Measurements from ENCODE around the gene AMY1B. TPM values are rescaled to one million over a fixed set of nuclear protein-coding genes. Genes with fewer than 3 reads are reported as not detected.
"Not testable (repeated sequence)": the region's sequence is repeated elsewhere in the genome, so short reads cannot be mapped to it uniquely, and the experiment has no call there.

The AMY1B gene

DNA sequence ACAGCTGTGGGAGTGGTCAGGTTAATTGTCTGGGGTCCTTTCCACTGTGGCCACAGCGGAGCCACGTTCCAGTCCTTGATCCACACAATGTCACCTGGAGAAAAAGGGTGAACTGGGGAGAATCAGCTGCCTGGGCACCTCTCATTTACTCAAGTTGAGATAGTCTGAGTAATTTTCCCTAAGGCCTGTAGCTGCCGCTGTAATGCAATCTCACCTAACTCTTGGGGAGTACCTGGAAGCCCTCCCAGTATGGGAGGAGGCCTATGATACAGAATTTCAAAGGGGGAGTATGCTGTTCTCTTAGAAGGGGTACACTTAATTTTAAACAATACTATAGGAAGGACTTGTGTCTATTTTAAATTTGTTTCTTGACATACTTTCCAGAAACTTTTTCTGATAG, 45.7 kb downstream of the AMY1B start:
- not testable (repeated sequence) for H2BK120ac ChIP-seq (ENCODE audit: low read depth, low read length); H3K27ac ChIP-seq (replicated peaks; ENCODE audit: low read length); H2BK15ac ChIP-seq (ENCODE audit: low read length); H3K14ac ChIP-seq (ENCODE audit: low read length); H3K79me1 ChIP-seq (ENCODE audit: low read depth, low read length); H2AFZ ChIP-seq (ENCODE audit: low read length); DNase-seq (ENCODE audit: low spot score); H2BK5ac ChIP-seq (ENCODE audit: low read length); H2BK12ac ChIP-seq (ENCODE audit: low read length); H3K9me3 ChIP-seq (replicated peaks in 1 of 2; ENCODE audit: control insufficient read depth in 2 of 2, insufficient read depth in 1 of 2, low read depth in 1 of 2, low read length in 2 of 2); H4K8ac ChIP-seq (ENCODE audit: low read depth, low read length); H3K9ac ChIP-seq (ENCODE audit: low read depth, low read length, poor library complexity); H3K4me3 ChIP-seq (ENCODE audit: low read length in 2 of 2); H3K23ac ChIP-seq (ENCODE audit: low read depth, low read length, poor library complexity); H3K4ac ChIP-seq (ENCODE audit: low read length); H3K18ac ChIP-seq (ENCODE audit: low read length); H3K4me1 ChIP-seq (ENCODE audit: control insufficient read depth in 2 of 2, insufficient read depth in 1 of 2, low read depth in 1 of 2, low read length in 2 of 2); H2AK5ac ChIP-seq (ENCODE audit: low read depth, low read length); H3K4me2 ChIP-seq (ENCODE audit: insufficient read depth, low read length, poor library complexity, severe bottlenecking); H4K91ac ChIP-seq (ENCODE audit: low read depth, low read length, poor library complexity); H3K36me3 ChIP-seq (replicated peaks in 1 of 2; ENCODE audit: control insufficient read depth in 2 of 2, insufficient read depth in 2 of 2, low read length in 2 of 2); H3K27me3 ChIP-seq (ENCODE audit: control insufficient read depth in 3 of 3, insufficient read depth in 3 of 3, low read depth in 1 of 3, low read length in 3 of 3)
- WGBS, 2 donors (ENCODE audit: extremely low coverage in 2 of 2, insufficient read length in 2 of 2, insufficient replicate concordance in 1 of 2) = no CpG with 5 or more reads among the region's 3 CpGs

DNA sequence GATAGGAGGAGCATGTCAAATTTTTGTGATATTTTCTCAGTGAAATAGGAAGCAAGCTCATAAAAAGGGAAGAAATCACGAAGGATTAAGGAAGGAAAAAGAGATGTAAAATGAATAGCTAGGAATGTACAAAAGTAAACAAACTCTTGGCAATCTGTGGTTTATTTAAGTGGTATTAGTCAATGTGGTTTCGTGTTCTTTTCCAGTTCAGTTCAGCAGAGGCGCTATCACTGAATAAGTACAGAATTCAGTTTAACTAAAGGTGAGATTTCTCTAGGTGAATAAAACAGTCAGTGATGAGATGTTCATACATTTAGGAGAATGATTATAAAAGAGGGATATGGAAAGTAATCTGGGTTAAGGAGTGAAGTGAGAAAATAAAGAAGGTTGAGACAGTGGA, 52.1 kb downstream of the AMY1B start:
- not testable (repeated sequence) for H4K8ac ChIP-seq (ENCODE audit: low read depth, low read length); H2BK12ac ChIP-seq (ENCODE audit: low read length); H3K79me1 ChIP-seq (ENCODE audit: low read depth, low read length); H2AFZ ChIP-seq (ENCODE audit: low read length); H3K36me3 ChIP-seq (replicated peaks in 1 of 2; ENCODE audit: control insufficient read depth in 2 of 2, insufficient read depth in 2 of 2, low read length in 2 of 2); H3K4me1 ChIP-seq (ENCODE audit: control insufficient read depth in 2 of 2, insufficient read depth in 1 of 2, low read depth in 1 of 2, low read length in 2 of 2); H3K4ac ChIP-seq (ENCODE audit: low read length); H3K23ac ChIP-seq (ENCODE audit: low read depth, low read length, poor library complexity); H3K27ac ChIP-seq (replicated peaks; ENCODE audit: low read length); DNase-seq (ENCODE audit: low spot score); H3K4me2 ChIP-seq (ENCODE audit: insufficient read depth, low read length, poor library complexity, severe bottlenecking); H3K4me3 ChIP-seq (ENCODE audit: low read length in 2 of 2); H3K14ac ChIP-seq (ENCODE audit: low read length); H3K9ac ChIP-seq (ENCODE audit: low read depth, low read length, poor library complexity); H3K18ac ChIP-seq (ENCODE audit: low read length); H2BK15ac ChIP-seq (ENCODE audit: low read length); H4K91ac ChIP-seq (ENCODE audit: low read depth, low read length, poor library complexity); H2BK120ac ChIP-seq (ENCODE audit: low read depth, low read length); H3K9me3 ChIP-seq (replicated peaks in 1 of 2; ENCODE audit: control insufficient read depth in 2 of 2, insufficient read depth in 1 of 2, low read depth in 1 of 2, low read length in 2 of 2); H3K27me3 ChIP-seq (ENCODE audit: control insufficient read depth in 3 of 3, insufficient read depth in 3 of 3, low read depth in 1 of 3, low read length in 3 of 3); H2BK5ac ChIP-seq (ENCODE audit: low read length); H2AK5ac ChIP-seq (ENCODE audit: low read depth, low read length)
- no CpG with 5 or more reads among the region's 3 CpGs for WGBS, 2 donors (ENCODE audit: extremely low coverage in 2 of 2, insufficient read length in 2 of 2, insufficient replicate concordance in 1 of 2)

DNA sequence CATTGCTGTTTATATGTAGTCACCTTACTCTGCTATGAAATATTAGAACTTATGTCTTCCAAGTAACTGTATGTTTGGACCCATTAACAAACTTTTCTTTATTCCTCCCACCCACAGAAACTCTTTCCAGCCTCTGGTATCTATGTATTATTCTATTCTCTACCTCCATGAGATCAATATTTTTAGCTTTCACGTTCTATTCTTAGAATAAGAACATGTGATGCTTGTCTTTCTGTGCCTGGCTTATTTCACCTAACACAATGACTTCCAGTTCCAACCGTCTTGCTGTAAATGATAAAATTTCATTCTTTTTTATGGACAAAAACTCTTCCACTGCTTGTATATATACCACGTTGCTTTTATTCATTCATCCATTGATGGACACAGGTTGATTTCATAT, 54.8 kb downstream of the AMY1B start:
- H2AFZ ChIP-seq (ENCODE audit: low read length); H3K27me3 ChIP-seq (ENCODE audit: control insufficient read depth in 3 of 3, insufficient read depth in 3 of 3, low read depth in 1 of 3, low read length in 3 of 3); H3K4ac ChIP-seq (ENCODE audit: low read length); H3K23ac ChIP-seq (ENCODE audit: low read depth, low read length, poor library complexity); H2BK5ac ChIP-seq (ENCODE audit: low read length); H3K18ac ChIP-seq (ENCODE audit: low read length); H2BK15ac ChIP-seq (ENCODE audit: low read length); H2AK5ac ChIP-seq (ENCODE audit: low read depth, low read length); H3K14ac ChIP-seq (ENCODE audit: low read length); H3K4me2 ChIP-seq (ENCODE audit: insufficient read depth, low read length, poor library complexity, severe bottlenecking); H3K4me1 ChIP-seq (ENCODE audit: control insufficient read depth in 2 of 2, insufficient read depth in 1 of 2, low read depth in 1 of 2, low read length in 2 of 2); H2BK12ac ChIP-seq (ENCODE audit: low read length); H3K79me1 ChIP-seq (ENCODE audit: low read depth, low read length); H3K9me3 ChIP-seq (replicated peaks in 1 of 2; ENCODE audit: control insufficient read depth in 2 of 2, insufficient read depth in 1 of 2, low read depth in 1 of 2, low read length in 2 of 2); H3K4me3 ChIP-seq (ENCODE audit: low read length in 2 of 2); DNase-seq (ENCODE audit: low spot score); H2BK120ac ChIP-seq (ENCODE audit: low read depth, low read length); H3K36me3 ChIP-seq (replicated peaks in 1 of 2; ENCODE audit: control insufficient read depth in 2 of 2, insufficient read depth in 2 of 2, low read length in 2 of 2); H4K8ac ChIP-seq (ENCODE audit: low read depth, low read length); H3K27ac ChIP-seq (replicated peaks; ENCODE audit: low read length); H4K91ac ChIP-seq (ENCODE audit: low read depth, low read length, poor library complexity); H3K9ac ChIP-seq (ENCODE audit: low read depth, low read length, poor library complexity): not testable (repeated sequence)
- no CpG with 5 or more reads among the region's 3 CpGs for WGBS, 2 donors (ENCODE audit: extremely low coverage in 2 of 2, insufficient read length in 2 of 2, insufficient replicate concordance in 1 of 2)

Small RNAs within 50 kb of the gene (small RNA-seq; reads per million reads assigned to genes)
- gene AC105272.1 (ENCODE audit: insufficient read depth) = not detected

Data from neuronal stem cell (in vitro differentiated cells).